Esophagus squamous epithelium (tissue), 5 donors: Measurements from ENCODE around the gene RBFOX2. TPM values are rescaled to one million over a fixed set of nuclear protein-coding genes. Genes with fewer than 3 reads are reported as not detected.

Source experiments
- DNase-seq: peaks from one replicate; lab custom pipeline; 2025; lab: John Stamatoyannopoulos, UW
- H3K27ac ChIP-seq, 4 donors: fragments of 200-600 bp; sonication (generic); one replicate each; pipeline ENCODE4 v1.5.1; 2016 to 2019; ENCODE audit warnings: mild to moderate bottlenecking in 1 of 4
- H3K27me3 ChIP-seq, 4 donors: fragments of 200-600 bp; sonication (generic); 1 replicate in 3 of 4; 2 replicates in 1 of 4; pipeline versions ENCODE4 v1.5.1 to v1.6.0; 2017 to 2021; ENCODE audit warnings: antibody characterized with exemption in 1 of 4
- H3K36me3 ChIP-seq, 3 donors: fragments of 200-600 bp; sonication (generic); one replicate each; pipeline ENCODE4 v1.5.1; 2016 to 2019
- H3K4me1 ChIP-seq, 3 donors: fragments of 200-600 bp; sonication (generic); one replicate each; pipeline ENCODE4 v1.5.1; 2017 to 2019
- H3K4me3 ChIP-seq, 4 donors: fragments of 200-600 bp; sonication (generic); 1 replicate in 3 of 4; 2 replicates in 1 of 4; pipeline ENCODE4 v1.5.1; 2016 to 2019; ENCODE audit warnings: mild to moderate bottlenecking in 2 of 4, moderate library complexity in 1 of 4
- H3K9me3 ChIP-seq, 3 donors: fragments of 200-600 bp; sonication (generic); one replicate each; pipeline ENCODE4 v1.5.1; 2016 to 2019
- POLR2A ChIP-seq, 4 donors: fragments of 450-650 bp; IDR thresholded peaks; one replicate each; pipeline ENCODE4 v1.6.1; 2017; ENCODE audit warnings: antibody characterized with exemption in 4 of 4, mild to moderate bottlenecking in 4 of 4, moderate library complexity in 3 of 4
- WGBS, 2 donors: methylation state at CpG; one replicate each; pipeline ENCODE4 v1.1.5; 2018; 5-methylcytosine and 5-hydroxymethylcytosine counted together
- intact Hi-C: fragments of 100-400 bp; cut with DNase I; formaldehyde crosslinking; loops from one replicate; pipeline ENCODE4 v1.15.0; 2022
- total RNA-seq, 4 donors: library from RNA; depleted of rRNA; stranded (reverse); fragments of >200 nt; gene quantifications; one replicate each; pipeline ENCODE4 v1.1.0, GENCODE V29; 2016
- TF ChIP-seq, protein P1 (sequence below), 6 experiments: fragments of 450-650 bp in 4 of 6; fragments of 200-600 bp in 2 of 6; sonication (generic) in 2 of 6; IDR thresholded peaks; one replicate each; pipeline ENCODE4 v1.5.1; 2016 to 2019; ENCODE audit warnings: antibody characterized with exemption in 6 of 6, mild to moderate bottlenecking in 4 of 6, moderate library complexity in 4 of 6
- donor health status: DM: yes; HTN: yes; CAD: no.

Gene RBFOX2
- total RNA-seq, 4 donors from 2014 or later: 33.3 to 69.6 (median 46.3) TPM

- no peak for DNase-seq
- H3K36me3 ChIP-seq: peaks cover 0 to 8% (median 0%) of the 10 kb centered on the region in 3 donors
- 85 to 92% methylated on average over 3 of the region's 3 CpGs for WGBS, 2 donors
- H3K9me3 ChIP-seq: peaks cover 0 to 4% (median 0%) of the 10 kb centered on the region in 3 donors
- H3K27ac ChIP-seq: no peak overlapping the region
- peaks cover 0 to 30% (median 6%) of the 10 kb centered on the region in 3 donors for H3K4me1 ChIP-seq
- H3K4me3 ChIP-seq: no peak overlapping the region
- no peak for TF ChIP-seq POLR2A (IDR thresholded peaks at IDR 0.05)
- TF ChIP-seq, protein P1, sequence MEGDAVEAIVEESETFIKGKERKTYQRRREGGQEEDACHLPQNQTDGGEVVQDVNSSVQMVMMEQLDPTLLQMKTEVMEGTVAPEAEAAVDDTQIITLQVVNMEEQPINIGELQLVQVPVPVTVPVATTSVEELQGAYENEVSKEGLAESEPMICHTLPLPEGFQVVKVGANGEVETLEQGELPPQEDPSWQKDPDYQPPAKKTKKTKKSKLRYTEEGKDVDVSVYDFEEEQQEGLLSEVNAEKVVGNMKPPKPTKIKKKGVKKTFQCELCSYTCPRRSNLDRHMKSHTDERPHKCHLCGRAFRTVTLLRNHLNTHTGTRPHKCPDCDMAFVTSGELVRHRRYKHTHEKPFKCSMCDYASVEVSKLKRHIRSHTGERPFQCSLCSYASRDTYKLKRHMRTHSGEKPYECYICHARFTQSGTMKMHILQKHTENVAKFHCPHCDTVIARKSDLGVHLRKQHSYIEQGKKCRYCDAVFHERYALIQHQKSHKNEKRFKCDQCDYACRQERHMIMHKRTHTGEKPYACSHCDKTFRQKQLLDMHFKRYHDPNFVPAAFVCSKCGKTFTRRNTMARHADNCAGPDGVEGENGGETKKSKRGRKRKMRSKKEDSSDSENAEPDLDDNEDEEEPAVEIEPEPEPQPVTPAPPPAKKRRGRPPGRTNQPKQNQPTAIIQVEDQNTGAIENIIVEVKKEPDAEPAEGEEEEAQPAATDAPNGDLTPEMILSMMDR (IDR thresholded peaks at IDR 0.05): no peak
- H3K27me3 ChIP-seq: no peaks in the 10 kb centered on the region
- intact Hi-C loops: no loop called here
Observed at GRCh38 chr22:35873426-35873825, 155.2 kb downstream of the RBFOX2 start.

- Histone ChIP-seq H3K4me1 (peaks cover 0 to 29% (median 6%) of the 10 kb centered on the region in 3 donors), H3K36me3 (peaks cover 0 to 8% (median 0%) of the 10 kb centered on the region in 3 donors), H3K27ac (no peak overlapping the region), H3K27me3 (no peaks in the 10 kb centered on the region), H3K4me3 (no peak overlapping the region), H3K9me3 (peaks cover 0 to 4% (median 0%) of the 10 kb centered on the region in 3 donors)
- 83 to 95% methylated on average over 2 to 13 of the region's 13 CpGs for WGBS, 2 donors
- intact Hi-C loops: no loop called here
- TF ChIP-seq, protein P1 (IDR thresholded peaks at IDR 0.05): no peak
- no peak for TF ChIP-seq POLR2A (IDR thresholded peaks at IDR 0.05)
- DNase-seq: no peak
Observed at GRCh38 chr22:35872451-35872850, 156.2 kb downstream of the RBFOX2 start.

DNA sequence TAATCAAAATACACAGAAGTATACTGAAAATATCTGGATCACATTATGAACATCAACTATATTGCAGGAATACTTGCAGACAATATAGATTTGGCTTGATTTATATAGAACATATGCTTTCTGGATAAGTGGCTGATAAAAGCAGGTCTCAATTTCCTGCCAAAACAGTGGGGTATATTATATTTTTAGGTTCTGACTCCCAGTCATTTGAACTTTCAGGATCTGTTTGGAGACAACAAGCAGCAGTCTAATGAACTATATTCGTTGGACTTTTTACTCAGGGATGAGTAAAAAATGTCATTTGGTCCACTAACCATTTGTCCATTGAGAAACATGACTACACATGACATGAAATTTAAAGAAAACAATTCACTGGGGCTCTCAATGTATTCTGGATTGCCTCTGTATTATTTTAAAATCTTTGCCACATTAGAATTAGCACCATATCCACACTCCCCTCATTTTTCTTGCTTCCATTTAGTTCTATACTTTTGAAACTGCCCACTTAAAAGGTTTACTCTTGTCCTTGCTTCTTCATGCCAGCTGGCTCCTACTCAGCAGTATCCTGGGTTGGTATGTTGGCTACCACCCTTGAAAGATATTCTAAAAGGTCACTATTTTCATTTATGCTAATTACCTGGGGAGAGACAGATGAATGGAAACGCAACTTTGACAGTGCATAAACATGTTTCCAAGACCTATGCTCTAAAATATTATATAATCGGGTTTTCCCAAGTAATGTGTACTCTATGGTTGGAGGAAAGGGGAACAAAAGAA lies 157.9 kb downstream of the RBFOX2 start:
- H3K36me3 ChIP-seq: peaks cover 0 to 8% (median 0%) of the 10 kb centered on the region in 3 donors
- no peak overlapping the region for H3K4me3 ChIP-seq
- peaks cover 0 to 4% (median 0%) of the 10 kb centered on the region in 3 donors for H3K9me3 ChIP-seq
- DNase-seq: no peak
- H3K27me3 ChIP-seq: no peaks in the 10 kb centered on the region
- H3K4me1 ChIP-seq: peaks cover 0 to 33% (median 6%) of the 10 kb centered on the region in 3 donors
- H3K27ac ChIP-seq: no peak overlapping the region
- WGBS, 2 donors: 44 to 57% methylated on average over 3 of the region's 3 CpGs
- TF ChIP-seq POLR2A (IDR thresholded peaks at IDR 0.05): no peak
- TF ChIP-seq, protein P1 (IDR thresholded peaks at IDR 0.05): no peak
- intact Hi-C loops: no loop called here

DNA sequence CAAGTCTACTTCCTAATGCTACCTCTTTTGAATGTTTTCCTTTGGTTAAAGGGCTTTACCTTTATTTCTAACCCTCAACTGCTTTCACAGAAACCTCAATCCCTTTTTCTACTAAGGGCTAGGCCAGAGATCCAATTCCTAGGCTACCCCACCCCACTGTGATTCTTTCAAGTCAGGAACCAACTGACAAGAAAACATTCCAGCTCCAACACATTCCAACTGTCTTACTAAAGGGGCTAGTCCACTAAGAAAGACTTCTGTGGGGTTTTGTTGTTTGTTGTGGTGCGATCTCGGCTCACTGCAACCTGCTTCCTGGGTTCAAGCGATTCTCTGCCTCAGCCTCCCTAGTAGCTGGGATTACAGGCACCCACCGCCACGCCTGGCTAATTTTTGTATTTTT lies 159.7 kb downstream of the RBFOX2 start:
- WGBS, 2 donors: 91 to 95% methylated on average over 5 of the region's 5 CpGs
- H3K4me1 ChIP-seq: peaks cover 0 to 33% (median 6%) of the 10 kb centered on the region in 3 donors
- H3K27ac ChIP-seq: no peak overlapping the region
- H3K9me3 ChIP-seq: no peaks in the 10 kb centered on the region
- intact Hi-C loops: no loop called here
- no peak for DNase-seq
- peaks cover 0 to 8% (median 0%) of the 10 kb centered on the region in 3 donors for H3K36me3 ChIP-seq
- TF ChIP-seq, protein P1 (IDR thresholded peaks at IDR 0.05): no peak
- no peak for TF ChIP-seq POLR2A (IDR thresholded peaks at IDR 0.05)
- H3K4me3 ChIP-seq: no peak overlapping the region
- H3K27me3 ChIP-seq: no peaks in the 10 kb centered on the region

- no peaks in the 10 kb centered on the region for H3K27me3 ChIP-seq
- H3K27ac ChIP-seq: peak overlapping the region in 1 of 4 donors; percentile 12
- no peak overlapping the region for H3K4me3 ChIP-seq
- DNase-seq: no peak
- intact Hi-C loops: no loop called here
- no peaks in the 10 kb centered on the region for H3K36me3 ChIP-seq
- no peak for TF ChIP-seq POLR2A (IDR thresholded peaks at IDR 0.05)
- 60% methylated on average over 3 of the region's 3 CpGs for WGBS, 2 donors
- H3K9me3 ChIP-seq: no peaks in the 10 kb centered on the region
- H3K4me1 ChIP-seq: peaks cover 0 to 32% (median 6%) of the 10 kb centered on the region in 3 donors
Observed at GRCh38 chr22:35866651-35867050, 162.0 kb downstream of the RBFOX2 start.
